Middle frontal gyrus (tissue), 1 donor: ENCODE data around the gene GPR61.

Experiments used
- DNase-seq: peaks from one replicate; pipeline ENCODE4 v3.0.0-alpha.2; 2015; ENCODE audit warnings: low spot score; ENCODE audit errors: extremely low spot score

Gene GPR61

DNA sequence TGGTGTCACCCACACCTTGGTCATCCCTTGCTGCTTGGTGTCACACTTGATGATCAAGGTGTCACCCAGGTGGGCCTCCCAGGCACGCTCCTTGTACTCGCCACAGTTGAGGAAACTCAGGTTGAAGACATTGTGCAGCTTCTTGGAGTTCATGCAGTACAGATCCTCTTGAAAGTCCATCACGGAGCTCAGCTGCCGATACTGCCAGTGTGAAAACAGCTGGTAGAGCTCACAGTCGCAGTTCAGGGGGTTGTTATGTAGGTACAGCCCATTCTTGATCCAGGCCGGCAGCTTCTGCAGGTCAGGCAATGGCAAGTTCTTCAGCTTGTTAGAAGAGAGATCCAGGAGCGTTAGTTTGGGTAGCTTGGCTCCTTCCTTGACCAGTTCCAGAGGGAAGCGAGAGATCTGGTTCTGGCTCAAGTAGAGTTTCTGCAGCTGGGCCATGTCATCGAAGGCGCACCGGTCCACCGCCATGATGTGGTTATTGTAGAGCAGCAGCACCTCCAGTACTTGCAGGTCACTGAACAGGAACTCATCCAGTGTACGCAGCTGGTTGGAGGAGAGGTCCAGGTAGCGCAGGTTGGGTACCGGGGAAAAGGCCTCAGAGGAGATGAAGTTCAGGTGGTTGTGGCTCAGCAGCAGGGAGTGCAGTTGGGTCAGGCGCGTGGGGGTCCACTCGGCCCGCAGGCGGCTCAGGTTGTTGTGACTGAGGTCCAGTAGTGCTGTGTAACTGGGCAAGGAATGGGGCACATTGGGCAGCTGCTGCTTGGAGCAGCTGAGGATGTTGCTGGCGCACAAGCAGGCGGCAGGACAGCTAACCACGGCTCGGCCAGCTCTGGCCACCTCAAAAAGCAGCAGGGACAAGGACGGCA, 31.4 kb upstream of the GPR61 start:
- no peak for DNase-seq

DNA sequence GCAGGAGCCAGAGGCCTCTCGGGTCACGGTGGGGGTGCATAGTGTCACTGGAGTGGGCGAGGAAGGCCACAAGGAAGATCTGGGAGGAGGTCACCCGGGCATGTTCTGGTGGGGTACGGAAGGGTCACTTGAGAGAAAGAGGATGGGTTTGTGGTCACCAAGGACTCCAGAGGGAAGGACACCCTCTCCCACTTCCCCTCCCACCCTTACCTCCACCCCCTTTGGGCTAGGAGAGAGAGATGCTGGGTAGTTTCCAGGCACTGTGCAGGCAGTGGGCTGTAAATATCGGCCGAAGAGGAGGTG, 30.8 kb upstream of the GPR61 start:
- no peak for DNase-seq

DNA sequence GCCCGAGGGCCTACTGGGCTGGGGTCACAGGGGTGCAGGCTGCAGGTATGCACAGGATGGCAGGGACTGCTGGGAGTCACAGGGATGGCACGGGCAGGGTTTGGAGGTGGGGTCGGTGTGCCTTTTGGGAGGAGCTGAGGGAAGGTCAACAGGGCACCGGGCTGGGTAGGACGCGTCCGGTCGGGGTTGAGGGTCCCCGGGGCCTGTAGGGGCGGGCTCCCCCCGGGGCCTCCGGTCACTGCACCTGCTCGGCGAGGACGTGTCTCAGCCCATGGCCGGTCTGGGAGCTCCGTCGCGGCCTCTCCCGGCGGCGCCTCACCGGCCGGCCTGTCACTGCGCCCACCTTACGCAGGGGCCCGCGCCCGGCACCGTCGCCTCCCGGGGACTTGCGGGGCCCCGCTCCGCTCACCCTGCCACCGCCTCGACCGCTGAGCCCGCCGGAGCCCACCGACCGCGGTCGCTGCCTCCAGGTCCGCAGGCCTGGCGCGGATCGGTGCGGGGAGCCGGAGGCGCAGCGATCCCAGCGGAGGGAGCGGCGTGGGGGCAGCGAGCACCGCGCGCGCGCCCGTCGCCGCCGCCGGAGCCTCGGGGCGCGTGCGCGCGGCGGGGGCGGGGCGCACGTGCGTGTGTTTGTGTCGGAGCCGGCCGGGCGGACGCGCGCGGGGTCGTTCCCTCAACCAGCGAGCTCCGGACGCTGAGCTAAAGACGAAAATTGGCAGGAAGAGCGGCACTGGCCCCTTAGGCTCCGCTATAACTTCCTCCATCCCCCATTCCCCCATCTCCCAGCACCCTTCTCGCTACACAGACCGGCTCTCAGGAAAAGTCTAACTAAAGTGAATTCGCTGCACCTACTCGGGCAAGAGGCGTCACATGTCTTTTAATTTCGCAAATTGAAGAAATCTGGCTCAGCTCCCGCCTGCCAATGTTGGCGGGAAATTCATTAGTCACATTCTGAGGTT, 30.2 kb upstream of the GPR61 start, which contains the start of gene AMIGO1:
Gene AMIGO1 (minus strand): TSS at position 552 of the 959 bp plus-strand sequence. CDS start 815 bp downstream, outside the sequence.
- DNase-seq, result no peak

- DNase-seq, result no peak
These were observed 26.5 kb upstream of the GPR61 start for GRCh38 chr1:109513110-109513710.

DNA sequence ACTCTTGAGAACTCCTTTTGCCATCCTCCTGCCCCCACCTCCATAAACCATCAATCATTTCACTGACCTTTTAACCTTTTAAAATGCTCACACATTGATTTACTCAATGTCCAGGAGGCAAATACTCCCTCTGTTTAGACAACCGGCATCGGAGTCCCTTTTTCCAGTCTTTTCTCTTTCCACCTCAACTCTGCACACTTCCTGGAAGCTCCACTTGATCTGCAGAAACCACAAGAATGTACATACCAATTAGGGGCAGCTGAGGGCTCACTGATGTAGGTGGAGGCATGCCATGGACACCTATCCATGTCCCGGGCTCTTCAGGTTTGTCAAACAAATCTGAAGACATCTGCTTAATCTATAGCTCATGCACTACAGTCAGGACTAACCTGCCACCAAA, 24.8 kb upstream of the GPR61 start:
- no peak for DNase-seq

GRCh38 chr1:109516872-109517271, 22.8 kb upstream of the GPR61 start:
- no peak for DNase-seq

GRCh38 chr1:109517337-109517736, 22.3 kb upstream of the GPR61 start:
- no peak for DNase-seq

DNA sequence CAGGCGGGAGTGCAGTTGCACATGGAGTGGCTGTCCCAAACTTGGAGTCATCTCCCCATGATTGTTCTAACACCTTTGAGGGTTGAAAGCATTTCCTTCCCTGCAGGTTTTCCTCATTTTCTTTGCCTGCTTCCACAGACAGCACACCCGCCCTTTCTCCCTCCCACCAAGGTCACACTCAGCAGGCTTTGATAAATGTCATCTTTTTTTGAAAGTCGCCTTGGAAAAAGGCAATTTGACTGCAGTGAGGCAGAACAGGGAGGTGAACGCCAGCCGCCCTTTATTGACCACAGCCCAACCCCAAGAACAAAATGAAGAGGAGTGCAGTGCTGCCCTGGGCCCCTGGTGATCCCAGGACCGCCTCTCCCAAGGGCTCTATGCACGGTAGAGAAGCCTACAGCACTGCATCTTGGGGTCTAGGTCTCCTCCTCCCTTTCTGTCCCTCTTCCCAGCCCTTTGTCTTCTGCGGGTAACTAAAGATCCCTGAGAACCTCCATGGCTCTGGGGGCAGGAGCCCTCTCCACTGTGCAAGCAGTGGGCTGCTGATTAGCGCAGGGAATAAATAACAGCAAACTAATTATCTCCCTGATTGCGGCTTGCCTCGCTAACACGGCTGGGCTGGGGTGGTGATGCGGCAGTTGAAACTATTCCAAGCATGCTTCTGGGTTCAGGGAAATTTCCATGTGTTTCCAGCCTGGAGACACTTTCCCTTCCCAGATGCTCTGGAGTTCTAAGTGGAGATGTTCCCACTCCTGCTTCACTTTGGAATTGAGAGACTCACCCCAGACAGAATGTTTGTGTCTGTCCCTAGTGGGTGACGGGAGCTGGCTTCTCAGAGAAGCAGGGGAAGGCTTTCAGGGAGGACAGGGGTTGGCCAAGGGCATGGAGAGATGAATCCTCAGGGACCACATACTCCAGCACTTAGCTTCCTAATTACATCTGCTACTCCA, 18.4 kb upstream of the GPR61 start:
- DNase-seq, result no peak

- no peak for DNase-seq
These were observed 17.6 kb upstream of the GPR61 start for GRCh38 chr1:109522026-109522425.

GRCh38 chr1:109523706-109524105, 16.0 kb upstream of the GPR61 start:
- no peak for DNase-seq

DNA sequence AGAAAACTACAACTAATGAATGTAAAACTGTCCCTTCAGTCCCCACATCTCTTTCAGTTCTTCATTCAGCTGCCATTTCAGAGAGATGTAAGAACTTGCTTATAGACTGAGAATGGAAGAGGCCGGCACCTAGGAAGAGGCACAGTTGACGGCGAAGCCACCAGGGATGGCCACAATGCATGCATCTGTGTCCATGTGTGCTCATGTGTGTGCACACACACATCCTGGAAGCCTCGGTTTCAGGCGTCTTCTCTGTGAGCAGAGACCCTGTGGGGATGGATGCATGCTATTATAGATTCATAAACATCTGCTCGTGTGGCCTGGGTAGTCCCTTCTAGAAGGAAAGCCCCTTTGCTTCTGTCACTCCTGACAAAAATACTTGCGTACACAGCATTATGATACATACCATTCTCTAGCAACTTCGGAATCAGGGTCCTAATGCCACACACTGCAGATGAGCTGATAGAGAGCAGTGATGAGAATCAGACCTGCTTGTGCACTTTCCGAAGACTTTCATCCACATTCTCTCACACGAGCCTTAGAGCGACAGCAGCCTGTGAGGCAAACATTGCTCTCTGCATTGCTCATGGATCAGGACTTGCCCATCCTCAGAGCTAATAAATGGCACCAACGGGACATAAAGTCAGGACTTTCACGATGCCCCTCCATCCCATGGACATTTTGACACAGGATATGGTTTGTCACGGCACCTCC, 12.4 kb upstream of the GPR61 start:
- no peak for DNase-seq

DNA sequence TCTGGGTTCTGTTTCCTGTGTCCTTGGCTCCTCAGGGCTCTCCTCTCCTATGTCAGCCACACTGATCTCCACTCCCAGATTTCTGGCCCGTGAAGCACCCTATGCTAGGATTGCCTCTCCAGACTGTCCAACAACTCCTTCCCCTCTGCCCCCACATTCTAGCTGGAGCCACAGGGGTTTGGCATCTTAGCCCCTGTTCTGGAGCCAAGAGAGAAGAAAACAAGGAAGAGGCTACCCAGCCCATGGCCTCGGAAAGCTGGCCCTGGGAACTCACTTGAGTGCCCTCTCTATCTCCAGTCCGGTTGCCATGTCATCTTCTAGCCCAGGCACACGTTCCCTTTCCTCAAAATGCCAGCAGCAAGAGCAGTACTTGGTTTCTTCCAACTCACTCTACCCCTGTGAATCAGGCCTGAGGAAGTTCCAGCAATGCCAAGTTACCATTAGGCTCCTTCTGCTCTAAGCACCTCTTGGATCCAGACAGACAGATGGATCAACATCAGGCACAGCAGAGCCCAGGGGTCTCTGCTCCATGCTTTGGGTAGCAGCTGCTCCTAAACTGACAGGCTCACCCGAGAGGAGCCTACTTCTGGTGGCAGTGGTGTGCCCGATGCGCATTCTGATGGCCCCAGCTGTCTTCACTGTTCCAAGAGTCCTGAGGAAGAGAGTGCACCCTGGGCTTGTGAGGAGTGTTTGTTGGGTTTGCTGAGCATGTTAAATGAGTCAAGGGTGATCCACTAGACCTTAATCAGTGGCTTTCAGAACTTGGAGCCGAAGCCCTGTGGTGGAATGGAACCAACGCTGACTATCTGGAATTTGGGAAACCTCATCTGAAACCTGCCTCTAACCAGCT, 11.6 kb upstream of the GPR61 start:
- DNase-seq, result no peak

- no peak for DNase-seq
These were observed 11.0 kb upstream of the GPR61 start for GRCh38 chr1:109528712-109529111.

- no peak for DNase-seq
These were observed 9.7 kb upstream of the GPR61 start for GRCh38 chr1:109529881-109530456.

- DNase-seq, result no peak
These were observed 9.1 kb upstream of the GPR61 start for GRCh38 chr1:109530457-109531087.

DNA sequence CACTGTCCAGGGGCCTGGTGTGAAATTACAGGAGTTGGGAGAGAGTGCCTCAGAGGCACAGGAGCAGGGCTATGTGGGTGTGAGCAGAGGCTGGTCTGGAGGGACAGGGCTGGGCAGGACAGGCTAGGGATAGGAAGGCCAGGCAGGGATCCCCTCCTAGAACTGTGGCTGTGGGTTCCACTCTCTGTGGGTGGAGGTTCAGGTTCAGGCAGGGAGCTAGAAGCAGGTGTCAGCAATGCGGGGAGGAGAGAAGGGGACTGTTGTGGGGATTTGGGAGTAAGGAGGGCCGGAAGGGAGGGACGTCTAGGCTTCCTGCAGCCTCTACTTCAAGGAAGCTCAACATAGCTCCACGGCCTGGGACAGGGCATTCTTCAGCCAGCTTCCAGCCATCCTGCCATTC, 8.3 kb upstream of the GPR61 start:
- no peak for DNase-seq

DNA sequence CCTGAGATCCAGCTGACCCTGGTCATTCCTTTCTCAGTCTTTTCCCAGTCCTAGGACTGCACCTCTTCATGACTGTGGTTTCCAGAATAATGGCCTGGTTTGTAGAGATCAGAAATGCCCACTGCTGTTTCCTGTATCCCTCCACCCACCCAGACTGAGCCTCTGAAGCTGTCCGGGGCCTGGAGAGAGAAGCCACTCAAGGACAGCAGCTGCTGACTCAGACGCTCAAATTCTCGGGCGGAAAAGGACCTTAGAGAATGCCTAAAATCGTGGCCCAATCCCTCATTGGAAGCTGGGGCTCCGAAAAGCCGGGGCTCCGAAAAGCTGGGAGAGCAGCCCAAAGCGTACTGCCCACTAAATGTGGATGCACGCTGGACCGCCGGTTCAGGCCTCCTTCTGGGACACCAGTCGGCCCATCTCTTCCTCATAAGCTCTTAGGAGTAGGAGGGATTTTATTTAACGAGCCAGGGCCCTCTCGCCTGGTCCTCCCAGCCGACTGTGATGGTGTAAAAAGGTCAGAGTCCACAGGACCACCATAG, 7.8 kb upstream of the GPR61 start:
- no peak for DNase-seq
